Peyer's patch (tissue), 4 donors: Measurements from ENCODE around the gene GNG2.

Experiments
- POLR2A ChIP-seq, 2 donors: fragments of 450-650 bp; IDR thresholded peaks; one replicate each; pipeline ENCODE4 v1.5.1; 2017; ENCODE audit warnings: antibody characterized with exemption in 2 of 2, mild to moderate bottlenecking in 2 of 2, moderate library complexity in 2 of 2
- TF ChIP-seq, protein P1 (sequence below), 6 experiments: fragments of 450-650 bp in 4 of 6; fragments of 200-600 bp in 2 of 6; sonication (generic) in 1 of 6; IDR thresholded peaks; one replicate each; pipeline ENCODE4 v1.5.1; 2017 to 2019; ENCODE audit warnings: antibody characterized with exemption in 6 of 6, mild to moderate bottlenecking in 3 of 6, moderate library complexity in 1 of 6

DNA sequence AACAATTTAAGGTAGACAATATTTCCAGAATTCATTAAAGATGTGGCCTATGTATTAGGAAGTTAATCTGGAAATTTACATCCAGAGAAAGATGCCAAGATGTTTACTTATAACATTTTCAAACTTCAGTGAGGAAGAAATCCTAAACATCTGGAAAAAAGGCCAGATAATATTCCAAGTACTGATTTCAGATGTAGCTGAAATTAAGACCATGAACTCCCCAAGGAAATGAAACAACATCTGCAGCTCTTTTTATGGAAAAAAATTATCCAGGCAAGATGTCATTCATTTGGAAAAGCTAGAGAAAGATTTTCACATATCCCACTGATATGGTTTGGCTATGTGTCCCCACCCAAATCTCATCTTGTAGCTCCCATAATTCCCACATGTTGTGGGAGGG is 35.0 kb downstream of the GNG2 start:
- TF ChIP-seq, protein P1, sequence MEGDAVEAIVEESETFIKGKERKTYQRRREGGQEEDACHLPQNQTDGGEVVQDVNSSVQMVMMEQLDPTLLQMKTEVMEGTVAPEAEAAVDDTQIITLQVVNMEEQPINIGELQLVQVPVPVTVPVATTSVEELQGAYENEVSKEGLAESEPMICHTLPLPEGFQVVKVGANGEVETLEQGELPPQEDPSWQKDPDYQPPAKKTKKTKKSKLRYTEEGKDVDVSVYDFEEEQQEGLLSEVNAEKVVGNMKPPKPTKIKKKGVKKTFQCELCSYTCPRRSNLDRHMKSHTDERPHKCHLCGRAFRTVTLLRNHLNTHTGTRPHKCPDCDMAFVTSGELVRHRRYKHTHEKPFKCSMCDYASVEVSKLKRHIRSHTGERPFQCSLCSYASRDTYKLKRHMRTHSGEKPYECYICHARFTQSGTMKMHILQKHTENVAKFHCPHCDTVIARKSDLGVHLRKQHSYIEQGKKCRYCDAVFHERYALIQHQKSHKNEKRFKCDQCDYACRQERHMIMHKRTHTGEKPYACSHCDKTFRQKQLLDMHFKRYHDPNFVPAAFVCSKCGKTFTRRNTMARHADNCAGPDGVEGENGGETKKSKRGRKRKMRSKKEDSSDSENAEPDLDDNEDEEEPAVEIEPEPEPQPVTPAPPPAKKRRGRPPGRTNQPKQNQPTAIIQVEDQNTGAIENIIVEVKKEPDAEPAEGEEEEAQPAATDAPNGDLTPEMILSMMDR (IDR thresholded peaks at IDR 0.05), result no peak
- no peak for TF ChIP-seq POLR2A (IDR thresholded peaks at IDR 0.05)
